K562 (cell line): ENCODE data around the gene TRMT2A. TPM values are rescaled to one million over a fixed set of nuclear protein-coding genes. Genes with fewer than 3 reads are reported as not detected.

Source experiments
- ARID1B ChIP-seq: fragments of 450-650 bp; IDR thresholded peaks from 2 replicates; pipeline ENCODE4 v1.6.1; 2016; ENCODE audit warnings: antibody characterized with exemption, mild to moderate bottlenecking, inconsistent platforms
- BCL6 ChIP-seq: fragments of 250-450 bp; sonication (Bioruptor Pico); IDR thresholded peaks from 2 replicates; pipeline ENCODE4 v1.4.0; 2020
- BRF1 ChIP-seq: IDR thresholded peaks from 3 replicates; pipeline ENCODE4 v1.6.1; 2011; ENCODE audit warnings: borderline replicate concordance, mild to moderate bottlenecking; ENCODE audit not compliant: insufficient read length; ENCODE audit errors: extremely low read depth
- CBFA2T2 ChIP-seq: fragments of 450-650 bp; conservative IDR thresholded peaks from 2 replicates; pipeline ENCODE4 v1.6.1; 2017; ENCODE audit warnings: mild to moderate bottlenecking
- ESRRB ChIP-seq: fragments of 250-450 bp; sonication (Bioruptor Pico); IDR thresholded peaks from 2 replicates; pipeline ENCODE4 v1.5.0; 2020; ENCODE audit warnings: mild to moderate bottlenecking, moderate library complexity, borderline replicate concordance
- FOXK2 ChIP-seq, 2 experiments: fragments of 450-650 bp; IDR thresholded peaks in 1 of 2; conservative IDR thresholded peaks in 1 of 2; 2 replicates each; pipeline ENCODE4 v1.6.1; 2016; ENCODE audit warnings: low read depth in 2 of 2, mild to moderate bottlenecking in 1 of 2
- NR4A1 ChIP-seq, 2 experiments: fragments of 250-450 bp in 1 of 2; fragments of 450-650 bp in 1 of 2; sonication (Bioruptor Pico) in 1 of 2; IDR thresholded peaks; 2 replicates each; pipeline versions ENCODE4 v1.4.0 to v1.6.1; 2016 to 2020; ENCODE audit warnings: mild to moderate bottlenecking in 2 of 2, missing compliant biosample characterization in 1 of 2, missing genetic modification characterization in 1 of 2, moderate library complexity in 1 of 2
- POLR2H ChIP-seq: IDR thresholded peaks from 2 replicates; pipeline ENCODE4 v1.6.1; 2016; ENCODE audit warnings: missing genetic modification characterization, low read depth, mild to moderate bottlenecking, control low read depth, missing compliant biosample characterization, moderate library complexity
- RUNX1 ChIP-seq: sonication (generic); IDR thresholded peaks from 2 replicates; pipeline ENCODE4 v1.6.1; 2016; ENCODE audit warnings: antibody characterized with exemption, low read depth
- SLC30A9 ChIP-seq: fragments of 250-450 bp; sonication (Bioruptor Pico); IDR thresholded peaks from 2 replicates; pipeline ENCODE4 v1.8.0; 2022; ENCODE audit warnings: mild to moderate bottlenecking, moderate library complexity
- SREBF1 ChIP-seq: fragments of 150-350 bp; IDR thresholded peaks from 2 replicates; pipeline ENCODE4 v1.6.1; 2014; ENCODE audit warnings: antibody characterized with exemption, low read depth, low read length, borderline replicate concordance
- TFAM ChIP-seq: fragments of 250-450 bp; sonication (Bioruptor Pico); conservative IDR thresholded peaks from 2 replicates; pipeline ENCODE4 v1.5.0; 2021; ENCODE audit warnings: mild to moderate bottlenecking, moderate library complexity
- ZBTB7A ChIP-seq: IDR thresholded peaks from 2 replicates; pipeline ENCODE4 v1.6.1; 2011; ENCODE audit warnings: low read depth, mild to moderate bottlenecking, low read length, moderate library complexity, borderline replicate concordance; ENCODE audit not compliant: control insufficient read depth
- ZNF785 ChIP-seq: fragments of 250-450 bp; sonication (Bioruptor Pico); IDR thresholded peaks from 2 replicates; pipeline ENCODE4 v1.4.0; 2020; ENCODE audit warnings: mild to moderate bottlenecking
- polyA plus RNA-seq, 8 experiments: library from polyadenylated mRNA; depleted of rRNA in 4 of 8; stranded (reverse) in 5 of 8; unstranded in 3 of 8; fragments of >200 nt; fragmentation: Nextera tagmentation in 2 of 8; fragmentation: Illumina TruSeq in 1 of 8; extraction: Ambion mirVana in 2 of 8; extraction: Trizol in 1 of 8; gene quantifications; 2 replicates each; pipeline versions ENCODE4 v1.2.1 to v1.2.3, GENCODE V29; 2011 to 2014; ENCODE audit warnings: inconsistent platforms in 1 of 8, missing spikeins in 1 of 8
- total RNA-seq, 7 experiments: library from RNA; depleted of rRNA in 6 of 7; stranded (reverse); fragments of >200 nt in 6 of 7; fragmentation: Illumina TruSeq in 2 of 7; extraction: Trizol in 2 of 7; gene quantifications; 2 replicates each; pipeline versions ENCODE4 v1.2.1 to v1.2.3, GENCODE V29; 2011 to 2021; ENCODE audit warnings: low replicate concordance in 1 of 7
- TF ChIP-seq, protein P1 (sequence below): fragments of 150-350 bp; IDR thresholded peaks from 2 replicates; pipeline ENCODE4 v1.6.1; 2014; ENCODE audit warnings: low read depth, mild to moderate bottlenecking, low read length, borderline replicate concordance
- TF ChIP-seq, protein P2 (sequence below): fragments of 450-650 bp; IDR thresholded peaks from 2 replicates; pipeline ENCODE4 v1.6.1; 2016
- TF ChIP-seq, protein P3 (sequence below): fragments of 250-450 bp; sonication (Bioruptor Pico); IDR thresholded peaks from 2 replicates; pipeline ENCODE4 v1.5.0; 2020; ENCODE audit warnings: mild to moderate bottlenecking
- TF ChIP-seq, protein P4 (sequence below): IDR thresholded peaks from 3 replicates; pipeline ENCODE4 v1.6.1; 2011; ENCODE audit warnings: borderline replicate concordance, mild to moderate bottlenecking; ENCODE audit not compliant: insufficient read length, insufficient read depth
- TF ChIP-seq, protein P5 (sequence below): fragments of 250-450 bp; sonication (Bioruptor Pico); IDR thresholded peaks from 2 replicates; pipeline ENCODE4 v1.4.0; 2020; ENCODE audit warnings: mild to moderate bottlenecking

The TRMT2A gene
- total and polyA plus RNA-seq, 9 of the 15 experiments (the other 6 are each of a cell fraction or from before 2014, with no cell fraction given) = 1.6 to 265 (median 140) TPM

GRCh38 chr22:20117633-20118299 lies 740 bp upstream of the TRMT2A start (continued):
- TF ChIP-seq, protein P1, sequence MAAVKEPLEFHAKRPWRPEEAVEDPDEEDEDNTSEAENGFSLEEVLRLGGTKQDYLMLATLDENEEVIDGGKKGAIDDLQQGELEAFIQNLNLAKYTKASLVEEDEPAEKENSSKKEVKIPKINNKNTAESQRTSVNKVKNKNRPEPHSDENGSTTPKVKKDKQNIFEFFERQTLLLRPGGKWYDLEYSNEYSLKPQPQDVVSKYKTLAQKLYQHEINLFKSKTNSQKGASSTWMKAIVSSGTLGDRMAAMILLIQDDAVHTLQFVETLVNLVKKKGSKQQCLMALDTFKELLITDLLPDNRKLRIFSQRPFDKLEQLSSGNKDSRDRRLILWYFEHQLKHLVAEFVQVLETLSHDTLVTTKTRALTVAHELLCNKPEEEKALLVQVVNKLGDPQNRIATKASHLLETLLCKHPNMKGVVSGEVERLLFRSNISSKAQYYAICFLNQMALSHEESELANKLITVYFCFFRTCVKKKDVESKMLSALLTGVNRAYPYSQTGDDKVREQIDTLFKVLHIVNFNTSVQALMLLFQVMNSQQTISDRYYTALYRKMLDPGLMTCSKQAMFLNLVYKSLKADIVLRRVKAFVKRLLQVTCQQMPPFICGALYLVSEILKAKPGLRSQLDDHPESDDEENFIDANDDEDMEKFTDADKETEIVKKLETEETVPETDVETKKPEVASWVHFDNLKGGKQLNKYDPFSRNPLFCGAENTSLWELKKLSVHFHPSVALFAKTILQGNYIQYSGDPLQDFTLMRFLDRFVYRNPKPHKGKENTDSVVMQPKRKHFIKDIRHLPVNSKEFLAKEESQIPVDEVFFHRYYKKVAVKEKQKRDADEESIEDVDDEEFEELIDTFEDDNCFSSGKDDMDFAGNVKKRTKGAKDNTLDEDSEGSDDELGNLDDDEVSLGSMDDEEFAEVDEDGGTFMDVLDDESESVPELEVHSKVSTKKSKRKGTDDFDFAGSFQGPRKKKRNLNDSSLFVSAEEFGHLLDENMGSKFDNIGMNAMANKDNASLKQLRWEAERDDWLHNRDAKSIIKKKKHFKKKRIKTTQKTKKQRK = no peak
- TF ChIP-seq SREBF1 = no peak
- no peak for TF ChIP-seq BCL6
- no peak for TF ChIP-seq ARID1B
- no peak for TF ChIP-seq ZNF785 (CRISPR knock-in tag)
- TF ChIP-seq ZBTB7A = no peak
- TF ChIP-seq, protein P2, sequence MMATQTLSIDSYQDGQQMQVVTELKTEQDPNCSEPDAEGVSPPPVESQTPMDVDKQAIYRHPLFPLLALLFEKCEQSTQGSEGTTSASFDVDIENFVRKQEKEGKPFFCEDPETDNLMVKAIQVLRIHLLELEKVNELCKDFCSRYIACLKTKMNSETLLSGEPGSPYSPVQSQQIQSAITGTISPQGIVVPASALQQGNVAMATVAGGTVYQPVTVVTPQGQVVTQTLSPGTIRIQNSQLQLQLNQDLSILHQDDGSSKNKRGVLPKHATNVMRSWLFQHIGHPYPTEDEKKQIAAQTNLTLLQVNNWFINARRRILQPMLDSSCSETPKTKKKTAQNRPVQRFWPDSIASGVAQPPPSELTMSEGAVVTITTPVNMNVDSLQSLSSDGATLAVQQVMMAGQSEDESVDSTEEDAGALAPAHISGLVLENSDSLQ = no peak
- no peak for TF ChIP-seq FOXK2 (conservative IDR thresholded peaks at IDR 0.05 in 1 of 2, IDR thresholded peaks at IDR 0.05 in 1 of 2; ENCODE audit: low read depth in 2 of 2)
- peak; percentile 80 for TF ChIP-seq NR4A1 (CRISPR knock-in tag; IDR thresholded peaks at IDR 0.05)
- TF ChIP-seq NR4A1 (tag; IDR thresholded peaks at IDR 0.05) = peak; percentile 35; the same call in 1 of the 2 replicates
- TF ChIP-seq BRF1 = no peak
- TF ChIP-seq, protein P3, sequence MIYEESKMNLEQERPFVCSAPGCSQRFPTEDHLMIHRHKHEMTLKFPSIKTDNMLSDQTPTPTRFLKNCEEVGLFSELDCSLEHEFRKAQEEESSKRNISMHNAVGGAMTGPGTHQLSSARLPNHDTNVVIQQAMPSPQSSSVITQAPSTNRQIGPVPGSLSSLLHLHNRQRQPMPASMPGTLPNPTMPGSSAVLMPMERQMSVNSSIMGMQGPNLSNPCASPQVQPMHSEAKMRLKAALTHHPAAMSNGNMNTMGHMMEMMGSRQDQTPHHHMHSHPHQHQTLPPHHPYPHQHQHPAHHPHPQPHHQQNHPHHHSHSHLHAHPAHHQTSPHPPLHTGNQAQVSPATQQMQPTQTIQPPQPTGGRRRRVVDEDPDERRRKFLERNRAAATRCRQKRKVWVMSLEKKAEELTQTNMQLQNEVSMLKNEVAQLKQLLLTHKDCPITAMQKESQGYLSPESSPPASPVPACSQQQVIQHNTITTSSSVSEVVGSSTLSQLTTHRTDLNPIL (CRISPR knock-in tag) = no peak
- no peak for TF ChIP-seq TFAM (CRISPR knock-in tag)
- TF ChIP-seq RUNX1 = no peak
- TF ChIP-seq, protein P4, sequence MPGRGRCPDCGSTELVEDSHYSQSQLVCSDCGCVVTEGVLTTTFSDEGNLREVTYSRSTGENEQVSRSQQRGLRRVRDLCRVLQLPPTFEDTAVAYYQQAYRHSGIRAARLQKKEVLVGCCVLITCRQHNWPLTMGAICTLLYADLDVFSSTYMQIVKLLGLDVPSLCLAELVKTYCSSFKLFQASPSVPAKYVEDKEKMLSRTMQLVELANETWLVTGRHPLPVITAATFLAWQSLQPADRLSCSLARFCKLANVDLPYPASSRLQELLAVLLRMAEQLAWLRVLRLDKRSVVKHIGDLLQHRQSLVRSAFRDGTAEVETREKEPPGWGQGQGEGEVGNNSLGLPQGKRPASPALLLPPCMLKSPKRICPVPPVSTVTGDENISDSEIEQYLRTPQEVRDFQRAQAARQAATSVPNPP = no peak
- TF ChIP-seq, protein P5, sequence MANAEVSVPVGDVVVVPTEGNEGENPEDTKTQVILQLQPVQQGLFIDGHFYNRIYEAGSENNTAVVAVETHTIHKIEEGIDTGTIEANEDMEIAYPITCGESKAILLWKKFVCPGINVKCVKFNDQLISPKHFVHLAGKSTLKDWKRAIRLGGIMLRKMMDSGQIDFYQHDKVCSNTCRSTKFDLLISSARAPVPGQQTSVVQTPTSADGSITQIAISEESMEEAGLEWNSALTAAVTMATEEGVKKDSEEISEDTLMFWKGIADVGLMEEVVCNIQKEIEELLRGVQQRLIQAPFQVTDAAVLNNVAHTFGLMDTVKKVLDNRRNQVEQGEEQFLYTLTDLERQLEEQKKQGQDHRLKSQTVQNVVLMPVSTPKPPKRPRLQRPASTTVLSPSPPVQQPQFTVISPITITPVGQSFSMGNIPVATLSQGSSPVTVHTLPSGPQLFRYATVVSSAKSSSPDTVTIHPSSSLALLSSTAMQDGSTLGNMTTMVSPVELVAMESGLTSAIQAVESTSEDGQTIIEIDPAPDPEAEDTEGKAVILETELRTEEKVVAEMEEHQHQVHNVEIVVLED (CRISPR knock-in tag) = peak; percentile 1; the same call in 1 of the 2 replicates
- no peak for TF ChIP-seq ESRRB (CRISPR knock-in tag)
- no peak for TF ChIP-seq CBFA2T2
- TF ChIP-seq POLR2H = no peak
- TF ChIP-seq SLC30A9 (CRISPR knock-in tag) = 0 out of 2 replicates have a peak, but pooled peaks have one; percentile 70
